ENCODE measurements around the gene GNG7. TPM values are rescaled to one million over a fixed set of nuclear protein-coding genes. Genes with fewer than 3 reads are reported as not detected.
A peak's percentile ranks its signal among the peaks of the same experiment; 100 is the strongest.
"Not testable (repeated sequence)": the region's sequence is repeated elsewhere in the genome, so short reads cannot be mapped to it uniquely, and the experiment has no call there.

GNG7 gene
- polyA plus RNA-seq, 3 donors, result 2.8 to 4.0 (median 2.9) TPM

DNA sequence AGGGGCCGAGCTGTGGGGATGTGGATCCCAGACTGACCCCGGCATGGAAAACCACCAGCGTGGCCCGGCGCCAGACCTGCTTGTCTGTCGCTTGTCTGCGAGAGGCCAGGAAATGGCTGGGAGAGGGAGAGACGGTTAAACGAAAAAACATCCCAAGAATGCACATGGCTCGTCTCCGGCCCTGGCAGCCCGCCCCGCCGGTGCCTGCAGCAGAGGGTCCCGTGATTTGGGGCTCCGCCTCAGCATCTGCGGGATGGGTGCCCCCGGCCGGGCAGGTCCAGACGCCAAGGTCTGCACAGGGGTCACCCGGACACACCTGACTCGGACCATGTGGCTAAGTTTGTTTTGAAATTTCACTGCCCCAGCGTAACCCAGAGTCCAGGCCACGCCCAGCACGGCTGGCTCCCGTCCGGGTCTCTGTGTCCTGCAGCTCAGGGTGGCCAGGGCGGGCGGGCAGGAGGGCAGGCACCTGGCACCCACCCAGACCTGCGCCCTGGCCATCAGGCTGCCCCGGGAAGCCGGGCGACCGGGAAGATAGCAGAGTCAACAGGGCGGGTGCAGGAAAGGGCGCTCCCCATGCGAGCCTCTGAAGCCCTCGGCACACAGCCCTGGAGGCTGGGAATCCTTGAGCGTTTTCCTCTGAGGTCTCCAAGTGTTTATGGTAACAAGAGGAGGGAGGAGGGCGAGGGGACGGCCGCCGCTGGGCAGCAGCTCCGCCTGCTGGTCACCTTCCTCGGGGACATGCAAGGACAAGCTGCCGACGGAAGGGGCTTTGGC, 123.4 kb downstream of the GNG7 start:
- 1 to 2% (median 1%) methylated on average over 44 to 47 of the region's 47 CpGs for WGBS, 3 donors
- H3K27ac ChIP-seq (ENCODE audit: low read depth, low read length), result peak overlapping the region; percentile 36

DNA sequence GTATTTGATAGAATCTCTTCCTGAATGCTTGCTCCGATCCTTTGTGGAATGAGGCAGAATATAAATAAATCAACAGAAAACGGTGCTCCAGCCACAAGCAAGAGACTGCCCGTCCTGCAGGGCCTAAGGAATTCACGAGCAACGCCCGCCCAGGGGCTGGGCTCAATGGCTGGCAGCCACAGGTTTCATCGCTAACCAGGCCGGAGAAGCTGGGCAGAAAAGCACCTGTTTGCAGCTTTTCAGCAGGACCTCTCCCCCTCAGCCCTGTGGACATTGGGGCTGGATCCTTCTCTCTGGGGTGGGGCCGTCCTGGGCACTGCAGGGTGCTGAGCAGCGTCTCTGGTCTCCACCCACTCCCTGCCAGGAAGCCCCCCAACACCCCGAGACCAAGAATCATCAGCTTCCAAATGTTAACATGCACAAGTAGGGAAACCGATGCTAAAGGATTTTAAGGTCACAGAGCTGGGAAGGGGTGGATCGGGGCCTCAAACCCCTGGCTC, 124.1 kb downstream of the GNG7 start:
- WGBS, 3 donors, result 14 to 41% (median 27%) methylated on average over 13 of the region's 13 CpGs
- peak overlapping the region; percentile 36 for H3K27ac ChIP-seq (ENCODE audit: low read depth, low read length)

DNA sequence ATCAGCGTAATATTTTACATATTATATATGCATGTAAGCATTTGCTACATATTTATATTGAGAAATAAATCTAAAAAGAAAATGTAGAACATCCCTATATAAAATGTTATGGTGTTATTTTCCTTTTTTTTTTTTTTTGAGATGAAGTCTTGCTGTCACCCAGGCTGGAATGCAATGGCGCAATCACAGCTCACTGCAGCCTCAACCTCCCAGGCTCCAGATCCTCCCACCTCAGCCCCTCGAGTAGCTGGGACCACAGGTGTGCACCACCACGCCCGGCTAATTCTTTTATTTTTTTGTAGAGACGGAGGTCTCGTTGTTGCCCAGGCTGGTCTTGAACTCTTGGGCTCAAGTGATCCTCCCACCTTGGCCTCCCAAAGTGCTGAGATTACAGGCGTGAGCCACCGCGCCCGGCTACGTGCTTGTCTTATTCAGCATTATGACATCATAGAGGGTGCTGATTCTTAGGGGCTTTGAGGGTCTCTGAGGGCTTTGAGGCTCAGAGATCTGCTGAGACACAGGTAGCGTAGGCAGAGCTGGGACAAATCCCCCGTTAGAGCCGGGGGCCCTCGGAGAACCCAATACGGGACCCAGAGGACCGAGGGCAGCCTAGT, 124.7 kb downstream of the GNG7 start:
- 76 to 84% (median 80%) methylated on average over 18 of the region's 18 CpGs for WGBS, 3 donors
- H3K27ac ChIP-seq (ENCODE audit: low read depth, low read length), result no peak overlapping the region

- no peak overlapping the region for H3K27ac ChIP-seq (ENCODE audit: low read depth, low read length)
- WGBS, 3 donors, result 66 to 83% (median 77%) methylated on average over 37 of the region's 37 CpGs
These were observed 126.6 kb downstream of the GNG7 start for GRCh38 chr19:2575734-2576481.

DNA sequence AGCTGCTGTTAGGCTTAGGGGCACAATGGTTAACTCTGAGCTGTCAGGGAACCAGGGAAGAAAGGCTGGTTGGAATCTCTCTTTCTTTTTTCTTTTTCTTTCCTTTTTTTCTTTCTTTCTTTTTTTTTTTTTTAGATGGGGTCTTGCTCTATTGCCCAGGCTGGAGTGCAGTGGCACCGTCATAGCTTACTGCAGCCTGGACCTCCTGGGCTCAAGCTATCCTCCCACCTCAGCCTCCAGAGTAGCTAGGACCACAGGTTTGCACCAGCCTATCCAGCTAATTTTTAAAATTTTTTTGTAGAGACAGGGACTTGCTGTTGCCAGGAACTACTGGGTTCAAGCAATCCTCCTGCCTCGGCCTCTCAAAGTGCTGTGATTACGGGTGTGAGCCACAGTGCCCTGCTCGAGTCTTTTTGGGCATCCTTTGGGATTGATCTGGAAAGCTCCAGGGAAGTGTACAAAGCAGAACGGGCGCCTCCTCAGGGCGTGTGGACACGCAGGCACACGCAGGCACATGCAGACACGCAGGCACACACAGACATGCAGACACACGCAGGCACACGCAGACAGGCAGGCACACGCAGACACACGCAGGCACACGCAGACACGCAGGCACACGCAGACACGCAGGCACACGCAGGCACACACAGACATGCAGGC, 127.4 kb downstream of the GNG7 start:
- WGBS, 3 donors, result 92 to 94% (median 93%) methylated on average over 19 of the region's 19 CpGs
- H3K27ac ChIP-seq (ENCODE audit: low read depth, low read length), result no peak overlapping the region

- WGBS, 3 donors, result 91 to 94% (median 93%) methylated on average over 15 of the region's 15 CpGs
- no peak overlapping the region for H3K27ac ChIP-seq (ENCODE audit: low read depth, low read length)
These were observed 128.0 kb downstream of the GNG7 start for GRCh38 chr19:2574478-2574931.

DNA sequence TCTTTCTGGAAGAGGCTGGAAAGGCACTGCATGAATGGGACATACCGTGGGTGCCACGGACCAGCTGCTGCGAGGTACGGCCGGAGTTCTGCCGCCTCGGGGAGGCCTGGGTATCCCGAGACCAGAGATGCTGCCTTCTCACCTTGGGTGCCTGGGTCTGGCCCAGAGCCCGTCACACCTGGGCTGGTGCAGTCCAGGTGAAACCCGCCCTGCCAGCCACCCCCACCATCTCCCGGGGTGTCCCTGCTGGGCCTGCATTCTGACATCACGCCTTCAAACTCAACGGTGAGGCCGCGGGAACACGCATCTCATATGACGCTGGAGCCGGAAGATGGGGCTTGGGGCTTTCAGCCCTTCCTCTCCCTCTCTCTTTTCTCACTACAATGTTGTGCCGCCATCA, 128.6 kb downstream of the GNG7 start:
- WGBS, 3 donors, result 82 to 89% (median 88%) methylated on average over 19 of the region's 19 CpGs
- no peak overlapping the region for H3K27ac ChIP-seq (ENCODE audit: low read depth, low read length)

DNA sequence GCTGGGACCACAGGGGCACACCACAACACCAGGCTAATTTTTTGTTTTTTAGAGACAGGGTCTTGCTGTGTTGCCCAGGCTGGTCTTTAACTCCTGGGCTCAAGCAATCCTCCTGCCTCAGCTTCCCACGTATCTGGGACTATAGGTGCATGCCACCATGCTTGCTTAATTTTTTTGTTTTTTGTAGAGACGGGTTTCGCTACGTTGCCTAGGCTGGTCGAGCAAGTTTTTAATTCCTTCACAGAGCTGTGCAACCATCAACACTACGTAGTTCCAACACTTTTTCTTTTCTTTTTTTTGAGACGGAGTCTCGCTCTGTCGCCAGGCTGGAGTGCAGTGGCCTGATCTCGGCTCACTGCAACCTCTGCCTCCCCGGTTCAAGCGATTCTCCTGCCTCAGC, 130.3 kb downstream of the GNG7 start:
- WGBS, 3 donors, result 90 to 96% (median 91%) methylated on average over 12 of the region's 12 CpGs
- H3K27ac ChIP-seq (ENCODE audit: low read depth, low read length), result not testable (repeated sequence)

DNA sequence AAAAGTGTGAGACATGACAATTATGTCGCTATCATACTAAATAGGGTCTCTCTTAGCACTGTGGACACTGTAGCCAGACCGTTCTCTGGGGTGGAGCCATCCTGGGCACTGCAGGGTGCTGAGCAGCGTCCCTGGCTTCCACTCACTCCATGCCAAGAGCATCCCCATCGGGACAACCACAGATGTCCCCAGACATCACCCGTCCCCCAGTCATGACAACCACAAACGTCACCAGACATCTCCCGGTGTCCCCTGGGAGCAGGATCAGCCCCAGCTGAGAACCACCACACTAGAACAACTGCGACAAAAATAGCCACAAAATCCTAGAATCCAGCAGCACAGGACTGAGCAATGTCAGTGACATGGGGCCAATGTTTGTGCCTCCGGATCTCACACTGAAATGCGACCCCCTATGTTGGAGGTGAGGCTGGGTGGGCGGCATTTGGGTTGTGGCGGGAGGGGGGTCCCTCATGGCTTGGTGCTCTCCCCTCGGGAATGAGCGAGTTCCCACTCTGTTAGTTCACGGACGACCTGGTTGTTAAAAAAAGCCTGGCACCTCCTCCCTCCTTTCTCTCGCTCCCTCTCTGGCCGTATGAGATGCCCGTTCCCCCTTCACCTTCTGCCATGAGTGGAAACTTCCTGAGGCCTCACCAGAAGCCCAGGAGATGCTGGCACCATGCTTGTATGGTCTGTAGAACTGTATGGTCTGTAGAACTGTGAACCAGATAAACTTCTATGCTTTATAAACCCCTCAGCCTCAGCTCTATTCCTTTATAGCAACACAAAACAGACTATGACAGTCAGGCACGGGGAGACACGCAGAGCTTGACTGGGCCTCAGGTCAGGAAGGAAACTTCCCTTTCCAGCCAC, 132.7 kb downstream of the GNG7 start:
- H3K27ac ChIP-seq (ENCODE audit: low read depth, low read length), result no peak overlapping the region
- WGBS, 3 donors, result 83 to 88% (median 84%) methylated on average over 21 of the region's 21 CpGs

DNA sequence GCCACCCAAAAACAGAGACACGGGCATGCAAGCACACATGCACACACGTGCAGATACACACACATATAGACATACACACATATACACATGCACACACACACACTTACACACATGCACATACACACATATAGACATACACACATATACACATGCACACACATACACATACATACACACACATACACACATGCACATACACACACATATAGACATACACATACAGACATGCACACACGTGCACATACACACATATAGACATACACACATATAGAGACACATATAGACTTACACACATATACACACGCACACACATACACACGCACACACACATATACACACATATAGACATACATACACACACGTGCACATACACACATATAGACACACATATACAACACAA, 134.5 kb downstream of the GNG7 start:
- no peak overlapping the region for H3K27ac ChIP-seq (ENCODE audit: low read depth, low read length)
- 60 to 77% (median 66%) methylated on average over 6 of the region's 6 CpGs for WGBS, 3 donors

DNA sequence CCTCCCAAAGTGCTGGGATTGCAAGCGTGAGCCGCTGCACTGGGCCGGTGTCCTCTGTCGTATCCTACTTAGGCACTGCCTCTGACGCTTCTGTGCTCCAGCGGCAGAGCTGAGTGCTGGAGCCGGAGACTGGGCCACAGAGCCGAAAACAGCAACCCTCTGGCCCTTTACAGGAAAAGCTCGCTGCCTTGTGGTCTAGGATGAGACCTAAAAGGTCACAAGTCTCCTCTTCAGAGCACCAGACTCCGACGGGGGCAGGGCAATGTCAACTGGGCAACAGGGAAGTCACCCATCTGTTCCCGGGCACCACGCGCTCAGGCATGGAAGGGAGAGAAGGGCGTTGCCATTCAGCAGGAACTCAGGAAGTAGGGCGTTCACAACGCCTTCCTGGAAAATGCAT, 134.9 kb downstream of the GNG7 start:
- no peak overlapping the region for H3K27ac ChIP-seq (ENCODE audit: low read depth, low read length)
- WGBS, 3 donors, result 38 to 78% (median 42%) methylated on average over 17 of the region's 17 CpGs

DNA sequence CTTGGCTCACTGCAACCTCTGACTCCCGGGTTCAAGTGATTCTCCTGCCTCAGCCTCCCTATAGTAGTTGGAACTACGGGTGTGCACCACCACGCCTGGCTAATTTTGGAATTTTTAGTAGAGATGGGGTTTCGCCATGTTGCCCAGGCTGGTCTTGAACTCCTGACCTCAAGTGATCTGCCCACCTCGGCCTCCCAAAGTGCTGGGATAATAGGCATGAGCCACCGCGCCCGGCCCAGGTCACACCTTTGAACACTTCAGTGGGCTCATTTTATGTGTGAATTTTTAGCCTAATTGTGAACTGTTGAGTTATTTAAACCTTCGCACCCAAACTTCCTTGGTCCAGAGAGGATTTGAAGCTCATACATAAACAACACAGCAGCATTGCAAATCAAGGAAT, 138.9 kb downstream of the GNG7 start:
- H3K27ac ChIP-seq (ENCODE audit: low read depth, low read length), result not testable (repeated sequence)
- WGBS, 3 donors, result 90 to 96% (median 93%) methylated on average over 9 of the region's 9 CpGs

DNA sequence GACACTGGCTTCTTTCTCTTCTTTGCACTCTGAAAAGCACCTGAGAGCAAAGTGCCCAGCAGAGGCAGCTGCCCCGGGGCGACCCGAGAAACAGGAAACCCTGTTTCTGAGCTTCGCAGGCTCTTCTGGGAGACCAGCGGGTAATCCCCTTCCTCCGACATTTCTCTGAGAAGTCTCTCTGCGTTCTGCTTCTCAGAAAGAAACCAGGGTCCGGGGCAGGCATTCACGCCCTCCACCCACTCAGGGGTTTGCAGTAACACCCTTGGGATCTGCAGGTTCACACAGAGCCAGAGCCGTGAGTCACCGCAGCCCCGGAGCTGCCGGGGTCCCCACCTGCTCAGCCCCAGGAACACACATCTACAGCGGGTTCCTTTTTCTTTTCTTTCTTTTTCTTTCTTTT, 140.6 kb downstream of the GNG7 start:
- WGBS, 3 donors, result 37 to 74% (median 44%) methylated on average over 14 of the region's 14 CpGs
- H3K27ac ChIP-seq (ENCODE audit: low read depth, low read length), result no peak overlapping the region

GRCh38 chr19:2561221-2561620, 141.3 kb downstream of the GNG7 start:
- WGBS, 3 donors, result 91 to 95% (median 95%) methylated on average over 4 to 5 of the region's 5 CpGs

DNA sequence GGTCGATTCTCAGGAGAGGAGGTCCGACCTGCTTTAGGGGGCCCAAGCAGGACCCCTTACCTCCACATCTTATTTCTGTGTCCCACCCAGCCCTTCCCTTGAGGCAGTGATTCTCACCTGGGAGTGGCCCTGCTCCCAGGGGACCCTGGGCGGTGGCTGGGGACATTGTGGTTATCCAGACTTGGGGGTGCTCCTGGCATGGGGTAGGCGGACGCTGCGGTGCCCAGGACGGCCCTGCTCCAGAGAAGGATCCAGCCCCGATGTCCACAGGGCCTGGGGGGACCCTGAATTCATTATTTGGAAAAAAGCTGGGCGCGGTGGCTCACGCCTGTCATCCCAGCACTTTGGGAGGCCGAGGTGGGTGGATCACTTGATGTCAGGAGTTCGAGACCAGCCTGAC, 142.1 kb downstream of the GNG7 start:
- H3K27ac ChIP-seq (ENCODE audit: low read depth, low read length), result no peak overlapping the region
- 86 to 95% (median 90%) methylated on average over 12 to 13 of the region's 13 CpGs for WGBS, 3 donors

More at GRCh38 chr19:2561221-2561620, 141.3 kb downstream of the GNG7 start:
- no peak overlapping the region for H3K27ac ChIP-seq (ENCODE audit: low read depth, low read length)

DNA sequence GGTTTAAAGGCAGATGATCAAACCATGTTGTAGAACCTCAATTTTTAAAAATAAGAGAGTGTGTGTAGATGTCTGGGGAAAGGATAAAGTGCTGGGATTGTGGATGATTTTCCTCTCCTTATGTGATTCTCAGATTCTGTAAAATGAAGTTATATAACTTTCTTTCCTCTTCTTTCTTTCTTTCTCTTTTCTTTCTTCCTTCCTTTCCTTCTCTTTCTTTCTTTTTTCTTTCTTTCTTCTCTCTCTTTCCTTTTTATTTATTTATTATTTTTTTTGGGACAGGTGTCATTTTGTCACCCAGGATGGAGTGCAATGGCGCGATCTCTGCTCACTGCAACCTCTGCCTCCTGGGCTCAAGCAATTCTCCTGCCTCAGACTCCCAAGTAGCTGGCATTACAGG, 144.0 kb downstream of the GNG7 start:
- 98 to 100% (median 99%) methylated on average over 2 of the region's 2 CpGs for WGBS, 3 donors
- H3K27ac ChIP-seq (ENCODE audit: low read depth, low read length), result no peak overlapping the region

DNA sequence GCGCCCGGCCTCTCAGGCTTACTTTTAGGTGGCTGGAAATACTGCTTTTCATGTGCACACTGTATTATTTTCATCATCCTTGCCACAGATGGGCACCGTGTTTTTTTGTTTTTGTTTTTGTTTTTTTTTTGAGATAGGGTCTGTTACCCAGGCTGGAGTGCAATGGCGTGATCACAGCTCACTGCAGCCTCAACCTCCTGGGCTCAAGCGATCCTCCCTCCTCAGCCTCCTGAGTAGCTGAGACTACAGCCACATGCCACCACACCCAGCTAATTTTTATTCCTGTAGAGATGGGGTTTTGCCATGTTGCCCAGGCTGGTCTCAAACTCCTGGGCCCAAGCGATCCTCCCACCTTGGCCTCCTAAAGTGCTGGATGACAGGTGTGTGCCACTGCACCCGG, 144.4 kb downstream of the GNG7 start:
- not testable (repeated sequence) for H3K27ac ChIP-seq (ENCODE audit: low read depth, low read length)
- 78 to 84% (median 80%) methylated on average over 7 of the region's 7 CpGs for WGBS, 3 donors

DNA sequence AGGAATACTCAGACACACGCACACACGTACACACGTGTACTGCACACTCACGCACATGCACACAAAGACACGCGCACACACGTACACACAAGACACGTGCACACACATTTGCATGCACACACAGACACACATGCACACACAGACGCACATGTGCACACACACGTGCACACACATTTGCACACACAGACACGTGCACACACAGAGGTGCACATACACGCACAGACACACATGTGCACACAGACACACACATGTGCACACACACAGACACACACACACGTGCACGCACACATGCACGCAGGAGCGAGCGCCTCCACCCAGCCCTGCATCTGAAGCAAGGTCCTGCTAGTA, 145.4 kb downstream of the GNG7 start:
- no peak overlapping the region for H3K27ac ChIP-seq (ENCODE audit: low read depth, low read length)
- WGBS, 3 donors, result 91 to 95% (median 92%) methylated on average over 17 of the region's 17 CpGs

Data from adipose tissue (tissue), 3 donors.